K562 treated with DMSO at 1 percent for 48 hours (cell line): ENCODE data around the gene RNF8. TPM values are rescaled to one million over a fixed set of nuclear protein-coding genes. Genes with fewer than 3 reads are reported as not detected.

Experiments used
- total RNA-seq: library from RNA; unstranded; fragments of 300-600 nt; gene quantifications from 2 replicates; pipeline ENCODE4 v1.2.3, GENCODE V29; 2022; ENCODE audit warnings: low replicate concordance; ENCODE audit errors: extremely low read depth

Gene RNF8
- not detected in 2 replicates for total RNA-seq

GRCh38 chr6:37353761-37354525 lies at the start of gene RNF8:
TSS of gene RNF8 (plus strand) at chr6:37353983. CDS start at chr6:37354165, 182 bp downstream.

GRCh38 chr6:37432916-37433656 lies 79.3 kb downstream of the RNF8 start, which contains the start of gene CMTR1:
TSS of gene CMTR1 (plus strand) at chr6:37433221. CDS start at chr6:37435630, 2,409 bp downstream.

Other genes starting within 250 kb of the RNF8 start
- gene PIM1, start 183.8 kb upstream of the RNF8 start, total RNA-seq, result 492 and 623 TPM in 2 replicates
- not detected in 2 replicates for gene TBC1D22B, start 96.2 kb upstream of the RNF8 start, total RNA-seq
- not detected in 2 replicates for gene TMEM217, start 95.8 kb upstream of the RNF8 start, total RNA-seq
- not detected in 2 replicates for gene CMTR1, start 79.2 kb downstream of the RNF8 start, total RNA-seq
- gene CCDC167, start 145.9 kb downstream of the RNF8 start, total RNA-seq, result not detected in 2 replicates